Right lobe of liver (tissue), 6 donors: ENCODE results near the gene ZFYVE9. TPM values are rescaled to one million over a fixed set of nuclear protein-coding genes. Genes with fewer than 3 reads are reported as not detected.

ENCODE experiments used
- ATAC-seq, 4 donors: fragments of 200-7000 bp; cut with Tn5 transposase; one replicate each; pipeline ENCODE4 v1.9.1; 2020; ENCODE audit warnings: mild to moderate bottlenecking in 4 of 4, moderate library complexity in 4 of 4
- DNase-seq, 3 donors: peaks; one replicate each; pipeline ENCODE4 v3.0.0-alpha.2; 2020
- H3K27ac ChIP-seq, 3 donors: fragments of 200-600 bp; one replicate each; pipeline ENCODE4 v1.8.0; 2022
- H3K27me3 ChIP-seq, 2 donors: fragments of 200-600 bp; one replicate each; pipeline ENCODE4 v1.8.0; 2022
- H3K36me3 ChIP-seq, 4 donors: fragments of 200-600 bp; sonication (generic) in 1 of 4; one replicate each; pipeline versions ENCODE4 v1.5.1 to v1.8.0; 2017 to 2022; ENCODE audit warnings: control low read depth in 1 of 4
- H3K4me1 ChIP-seq, 4 donors: fragments of 200-600 bp; sonication (generic) in 1 of 4; one replicate each; pipeline versions ENCODE4 v1.5.1 to v1.8.0; 2017 to 2022; ENCODE audit warnings: control low read depth in 1 of 4
- H3K4me3 ChIP-seq, 3 donors: fragments of 200-600 bp; one replicate each; pipeline ENCODE4 v1.8.0; 2022
- H3K9me3 ChIP-seq, 4 donors: fragments of 200-600 bp; sonication (generic) in 1 of 4; one replicate each; pipeline versions ENCODE4 v1.5.1 to v1.8.0; 2017 to 2022; ENCODE audit warnings: control low read depth in 1 of 4
- CTCF ChIP-seq, 4 donors: fragments of 200-600 bp in 3 of 4; fragments of 450-650 bp in 1 of 4; IDR thresholded peaks; one replicate each; pipeline versions ENCODE4 v1.5.1 to v1.8.0; 2016 to 2022; ENCODE audit warnings: antibody characterized with exemption in 4 of 4, mild to moderate bottlenecking in 2 of 4
- POLR2A ChIP-seq: fragments of 450-650 bp; IDR thresholded peaks from one replicate; pipeline ENCODE4 v1.6.1; 2017; ENCODE audit warnings: antibody characterized with exemption, mild to moderate bottlenecking
- WGBS: methylation state at CpG from one replicate; pipeline ENCODE4 v1.1.6; 2018; ENCODE audit warnings: low coverage, low lambda C conversion rate; ENCODE audit not compliant: insufficient coverage; ENCODE audit errors: missing lambda C conversion rate; 5-methylcytosine and 5-hydroxymethylcytosine counted together
- intact Hi-C, 2 donors: fragments of 100-400 bp; cut with DNase I; formaldehyde crosslinking; loops; one replicate each; pipeline versions ENCODE4 v1.11.2 to v1.14.1; 2022
- total RNA-seq, 6 experiments: library from RNA; depleted of rRNA in 2 of 6; stranded (reverse); fragments of >200 nt in 2 of 6; fragmentation: NEBNext Ultra II Directional in 3 of 6; extraction: Animal tissue kit (Norgen Biotek cat#: 25700) in 3 of 6; gene quantifications; one replicate each; pipeline versions ENCODE4 v1.1.0 to v1.2.4, GENCODE V29; 2016 to 2023
- donor health status: DM: no; HTN: yes; CAD: no.
- donor health status: DM: no; HTN: no; CAD: no.
- donor health status: DM: no; HTN: no; CAD: no.
- donor health status: DM: no; HTN: yes; CAD: no.
- donor health status: DM: no; HTN: yes; CAD: no.

ZFYVE9 gene
- total RNA-seq, 6 experiments from 2014 or later, result 9.6 to 15.6 (median 12.3) TPM

GRCh38 chr1:52189898-52190480, 48.1 kb downstream of the ZFYVE9 start:
- no peak for ATAC-seq
- intact Hi-C loops, result no loop called here

GRCh38 chr1:52190500-52191252, 48.8 kb downstream of the ZFYVE9 start:
- no peaks in the 10 kb centered on the region for H3K9me3 ChIP-seq
- no peak for TF ChIP-seq POLR2A
- TF ChIP-seq CTCF (IDR thresholded peaks at IDR 0.05), result no peak
- no peaks in the 10 kb centered on the region for H3K27me3 ChIP-seq
- 75% methylated on average over 4 of the region's 4 CpGs for WGBS
- no peak overlapping the region for H3K27ac ChIP-seq
- H3K36me3 ChIP-seq, result no peaks in the 10 kb centered on the region
- H3K4me1 ChIP-seq, result no peaks in the 10 kb centered on the region
- no peak overlapping the region for H3K4me3 ChIP-seq
- no peak for ATAC-seq
- no peak for DNase-seq
- intact Hi-C loops, result no loop called here

More at GRCh38 chr1:52189898-52190480, 48.1 kb downstream of the ZFYVE9 start:
- Histone ChIP-seq H3K27me3 (no peaks in the 10 kb centered on the region), H3K4me1 (no peaks in the 10 kb centered on the region), H3K9me3 (no peaks in the 10 kb centered on the region), H3K27ac (no peak overlapping the region), H3K4me3 (no peak overlapping the region), H3K36me3 (no peaks in the 10 kb centered on the region)
- DNase-seq, result no peak
- 82% methylated on average over 5 of the region's 5 CpGs for WGBS
- TF ChIP-seq CTCF (IDR thresholded peaks at IDR 0.05) (no peak), POLR2A (no peak)

GRCh38 chr1:52191395-52191965, 49.6 kb downstream of the ZFYVE9 start:
- Histone ChIP-seq H3K36me3 (no peaks in the 10 kb centered on the region), H3K9me3 (no peaks in the 10 kb centered on the region), H3K4me1 (no peaks in the 10 kb centered on the region), H3K27me3 (no peaks in the 10 kb centered on the region), H3K4me3 (no peak overlapping the region), H3K27ac (no peak overlapping the region)
- ATAC-seq (no peak), DNase-seq (no peak)
- 93% methylated on average over 2 of the region's 2 CpGs for WGBS
- intact Hi-C loops, result no loop called here
- TF ChIP-seq CTCF (IDR thresholded peaks at IDR 0.05), result no peak

GRCh38 chr1:52192024-52192423, 50.1 kb downstream of the ZFYVE9 start:
- Histone ChIP-seq H3K27ac (no peak overlapping the region), H3K4me1 (no peaks in the 10 kb centered on the region), H3K27me3 (no peaks in the 10 kb centered on the region), H3K9me3 (no peaks in the 10 kb centered on the region), H3K36me3 (no peaks in the 10 kb centered on the region), H3K4me3 (no peak overlapping the region)
- WGBS, result 100% methylated on average over 2 of the region's 2 CpGs
- TF ChIP-seq POLR2A, result no peak
- no peak for TF ChIP-seq CTCF (IDR thresholded peaks at IDR 0.05)
- no peak for DNase-seq
- intact Hi-C loops, result no loop called here
- no peak for ATAC-seq
